Retinal pigment epithelial cell (primary cell): Measurements from ENCODE around the gene PLPP4.
A peak's percentile ranks its signal among the peaks of the same experiment; 100 is the strongest.

Source experiments
- DNase-seq: peaks from one replicate; pipeline ENCODE4 v3.0.0-alpha.2; 2010; ENCODE audit warnings: low read depth
- H3K4me3 ChIP-seq: 2 replicates; pipeline ENCODE4 v1.5.1; 2011; ENCODE audit warnings: mild to moderate bottlenecking, low read length, control low read depth, moderate library complexity
- CTCF ChIP-seq: conservative IDR thresholded peaks from 2 replicates; pipeline ENCODE4 v1.5.1; 2011; ENCODE audit warnings: low read depth, low read length, control low read depth, inconsistent platforms

The PLPP4 gene

GRCh38 chr10:120456626-120457430 lies at the start of gene PLPP4:
TSS of gene PLPP4 (plus strand) at chr10:120457227. CDS start at chr10:120457306, 79 bp downstream.
- peak; percentile 55 for DNase-seq
- TF ChIP-seq CTCF = no peak
- H3K4me3 ChIP-seq = peak within 1 kb of the TSS; percentile 85

GRCh38 chr10:120409816-120410215 lies 47.2 kb upstream of the PLPP4 start:
- H3K4me3 ChIP-seq = no peak overlapping the region
- no peak for TF ChIP-seq CTCF
- DNase-seq = no peak

GRCh38 chr10:120414946-120415345 lies 42.1 kb upstream of the PLPP4 start:
- no peak overlapping the region for H3K4me3 ChIP-seq
- TF ChIP-seq CTCF = no peak
- DNase-seq = no peak

- DNase-seq = peak; percentile 77
- TF ChIP-seq CTCF = no peak
- no peak overlapping the region for H3K4me3 ChIP-seq
Measured at GRCh38 chr10:120415709-120416330, 41.2 kb upstream of the PLPP4 start.

- TF ChIP-seq CTCF = no peak
- H3K4me3 ChIP-seq = no peak overlapping the region
- DNase-seq = no peak
Measured at GRCh38 chr10:120420421-120420820, 36.6 kb upstream of the PLPP4 start.

- TF ChIP-seq CTCF = no peak
- no peak overlapping the region for H3K4me3 ChIP-seq
- no peak for DNase-seq
Measured at GRCh38 chr10:120421250-120421649, 35.8 kb upstream of the PLPP4 start.

- no peak for TF ChIP-seq CTCF
- H3K4me3 ChIP-seq = no peak overlapping the region
- DNase-seq = peak; percentile 86
Measured at GRCh38 chr10:120422457-120422856, 34.6 kb upstream of the PLPP4 start.
